ENCODE data around the gene MYO10.

Gene MYO10

GRCh38 chr5:16855485-16855884, 80.6 kb downstream of the MYO10 start:
- TF ChIP-seq CTCF (IDR thresholded peaks at IDR 0.05) = no peak

GRCh38 chr5:16854351-16854750, 81.7 kb downstream of the MYO10 start:
- no peak for TF ChIP-seq CTCF (IDR thresholded peaks at IDR 0.05)

GRCh38 chr5:16853518-16853917, 82.6 kb downstream of the MYO10 start:
- TF ChIP-seq CTCF (IDR thresholded peaks at IDR 0.05) = no peak

GRCh38 chr5:16852251-16853005, 83.7 kb downstream of the MYO10 start:
- TF ChIP-seq CTCF (IDR thresholded peaks at IDR 0.05) = no peak

GRCh38 chr5:16849775-16850174, 86.3 kb downstream of the MYO10 start:
- TF ChIP-seq CTCF (IDR thresholded peaks at IDR 0.05) = no peak

- TF ChIP-seq CTCF (IDR thresholded peaks at IDR 0.05) = no peak
Observed at GRCh38 chr5:16849181-16849580, 86.9 kb downstream of the MYO10 start.

- TF ChIP-seq CTCF (IDR thresholded peaks at IDR 0.05) = peak; percentile 42; the same call in 1 of the 2 replicates
Observed at GRCh38 chr5:16844952-16845351, 91.1 kb downstream of the MYO10 start.

- TF ChIP-seq CTCF (IDR thresholded peaks at IDR 0.05) = no peak
Observed at GRCh38 chr5:16842896-16843295, 93.2 kb downstream of the MYO10 start.

Data from LNCAP (cell line).